HG03060 (cell line): ENCODE data around the gene TMUB2.
"Not testable (repeated sequence)": the region's sequence is repeated elsewhere in the genome, so short reads cannot be mapped to it uniquely, and the experiment has no call there.

ENCODE experiments used
- ATAC-seq: cut with Tn5 transposase; IDR thresholded peaks from one replicate; pipeline ENCODE4 v1.9.1; 2021; ENCODE audit warnings: low read depth, moderate number of reproducible peaks; ENCODE audit not compliant: unreplicated experiment

The TMUB2 gene

DNA sequence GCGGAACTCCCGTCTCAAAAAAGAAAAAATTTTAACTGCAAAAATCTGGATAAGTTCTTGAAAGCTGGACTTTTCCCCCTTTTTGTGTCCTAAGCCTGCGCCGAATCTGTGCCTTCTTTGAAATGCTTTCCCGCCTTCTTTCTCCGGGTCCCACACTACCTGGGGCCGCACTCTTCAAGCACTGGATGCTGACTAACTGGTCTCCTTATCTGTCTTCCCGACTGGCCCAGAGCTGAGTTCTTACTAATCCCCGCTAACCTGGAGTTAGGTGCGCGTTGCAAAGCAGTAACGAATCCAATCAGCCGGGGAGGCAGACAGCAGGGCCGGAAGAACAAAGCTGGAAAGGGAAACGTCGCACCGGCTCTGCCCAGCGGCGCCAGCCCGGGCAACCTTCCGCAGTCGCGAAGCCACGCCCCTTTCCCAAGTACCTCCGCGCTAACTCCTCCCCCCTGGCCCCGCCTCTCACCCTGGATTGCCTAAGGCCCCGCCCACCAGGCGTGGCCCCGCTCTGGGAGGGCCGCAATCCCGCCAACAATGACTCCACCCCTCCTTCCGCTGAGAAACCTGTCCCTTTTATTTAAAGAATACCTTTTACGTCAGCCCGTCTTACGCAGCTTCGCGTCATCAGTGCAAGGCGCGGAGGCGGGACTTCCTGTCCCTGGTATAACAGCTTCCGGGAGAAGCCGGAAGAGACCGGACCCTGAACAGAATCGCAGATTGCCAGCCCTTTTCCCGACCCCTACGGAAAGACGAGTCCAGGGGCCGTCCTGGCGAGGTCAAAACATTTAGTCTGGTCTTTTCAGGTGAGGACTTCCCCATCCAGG is at the start of gene TMUB2:
Gene TMUB2 (plus strand): TSS at position 666 of the 824 bp plus-strand sequence. CDS start 737 bp downstream, outside the sequence.
- ATAC-seq: peak; percentile 85

- ATAC-seq: no peak
Measured at GRCh38 chr17:44137891-44138709, 48.7 kb upstream of the TMUB2 start.

GRCh38 chr17:44143921-44144320 is 42.9 kb upstream of the TMUB2 start:
- ATAC-seq: not testable (repeated sequence)

DNA sequence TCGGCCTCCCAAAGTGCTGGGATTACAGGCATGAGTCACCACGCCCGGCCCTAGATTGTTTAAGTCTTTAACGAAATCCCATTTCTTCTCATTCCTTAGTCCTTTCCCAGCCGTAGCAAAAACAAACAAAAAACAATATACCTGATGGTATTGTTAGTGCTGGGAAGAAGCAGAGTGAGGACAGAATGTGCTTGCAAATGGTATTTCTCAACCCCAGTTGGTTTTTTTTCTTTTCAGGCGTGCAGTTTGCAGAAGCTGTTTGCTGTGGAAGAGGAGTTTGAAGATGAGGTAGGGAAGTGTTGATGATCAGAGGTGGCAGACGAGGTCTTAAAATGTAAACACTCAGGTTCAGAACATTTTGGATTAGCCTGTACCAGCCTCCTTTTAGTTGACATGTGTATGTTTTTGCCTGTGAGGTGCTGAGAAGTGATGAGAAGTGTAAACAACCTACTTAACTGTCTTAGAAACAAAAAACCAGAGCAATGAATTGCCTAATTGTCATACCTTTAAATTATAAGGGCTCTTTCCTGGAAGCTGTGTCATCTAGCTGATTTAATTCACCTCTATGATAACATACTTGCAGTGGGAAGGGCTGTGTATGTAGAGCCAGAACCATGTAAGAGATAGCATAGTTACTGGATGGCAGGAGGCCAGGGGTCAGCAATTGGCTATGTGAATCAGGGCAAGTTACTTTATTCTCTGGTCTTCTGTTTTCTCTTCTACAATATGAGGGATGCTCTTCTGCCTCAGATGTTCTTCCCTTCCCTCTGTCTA is 41.6 kb upstream of the TMUB2 start:
- no peak for ATAC-seq

- ATAC-seq: no peak
Measured at GRCh38 chr17:44146375-44147346, 40.1 kb upstream of the TMUB2 start.

DNA sequence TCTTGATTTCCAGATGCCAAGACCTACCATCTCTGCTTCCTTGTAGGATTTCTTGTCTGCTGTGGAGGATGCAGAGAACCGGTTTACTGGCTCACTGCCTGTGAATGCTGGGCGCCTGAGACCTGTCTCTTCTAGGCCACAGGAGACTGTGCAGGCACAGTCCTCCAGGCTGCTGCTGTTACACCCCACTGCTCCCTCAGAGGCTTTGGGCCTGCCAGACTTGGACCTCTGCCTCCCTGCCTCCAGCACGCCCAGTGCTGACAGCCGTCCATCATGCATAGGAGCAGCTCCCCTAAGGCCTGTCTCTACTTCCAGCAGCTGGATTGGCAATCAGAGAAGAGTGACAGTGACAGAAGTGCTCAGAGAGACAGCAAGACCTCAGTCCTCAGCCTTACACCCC is 39.0 kb upstream of the TMUB2 start:
- no peak for ATAC-seq

DNA sequence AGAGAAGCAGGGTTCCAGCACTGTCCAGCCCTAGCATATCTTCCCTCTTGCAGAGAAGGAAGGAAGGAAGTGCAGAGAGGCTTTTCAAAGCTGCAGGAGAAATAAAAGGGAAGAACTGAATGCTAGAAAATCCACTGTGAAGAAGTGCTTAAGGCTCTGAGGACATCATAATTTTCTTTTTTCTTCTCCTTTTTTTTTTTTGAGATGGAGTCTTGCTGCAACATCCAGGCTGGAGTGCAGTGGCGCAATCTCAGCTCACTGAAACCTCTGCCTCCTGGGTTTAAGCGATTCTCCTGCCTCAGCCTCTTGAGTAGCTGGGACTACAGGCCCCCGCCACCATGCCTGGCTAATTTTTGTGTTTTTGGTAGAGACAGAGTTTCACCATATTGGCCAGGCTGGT is 37.7 kb upstream of the TMUB2 start:
- ATAC-seq: not testable (repeated sequence)

DNA sequence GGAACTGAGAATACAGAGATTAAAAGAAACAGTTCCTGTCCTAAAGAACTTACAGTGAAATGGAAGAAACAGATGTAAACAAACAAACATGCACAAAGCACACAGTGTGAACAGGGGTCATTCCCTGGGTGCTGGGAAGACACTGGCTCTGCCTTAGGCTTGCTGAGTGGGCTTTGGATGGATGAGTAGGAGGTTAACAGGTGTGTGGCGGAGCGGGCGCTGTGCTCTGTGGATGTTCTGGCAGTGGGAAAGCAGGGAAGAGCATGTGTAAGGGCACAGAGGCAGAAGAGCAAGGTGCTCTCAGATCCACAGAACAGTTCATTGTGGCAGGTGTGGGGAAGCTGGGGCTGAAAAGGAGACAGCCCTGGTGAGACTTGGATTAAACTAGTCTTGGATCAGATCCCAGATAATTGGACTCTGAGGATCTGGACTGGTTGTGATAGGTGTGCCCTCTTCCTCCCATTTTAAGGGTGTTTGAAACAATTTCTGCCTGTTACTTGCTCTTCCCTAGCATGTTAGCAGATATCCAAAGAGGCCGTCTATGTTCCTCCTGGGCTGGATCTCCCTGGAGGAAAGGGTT is 36.9 kb upstream of the TMUB2 start:
- ATAC-seq: no peak

DNA sequence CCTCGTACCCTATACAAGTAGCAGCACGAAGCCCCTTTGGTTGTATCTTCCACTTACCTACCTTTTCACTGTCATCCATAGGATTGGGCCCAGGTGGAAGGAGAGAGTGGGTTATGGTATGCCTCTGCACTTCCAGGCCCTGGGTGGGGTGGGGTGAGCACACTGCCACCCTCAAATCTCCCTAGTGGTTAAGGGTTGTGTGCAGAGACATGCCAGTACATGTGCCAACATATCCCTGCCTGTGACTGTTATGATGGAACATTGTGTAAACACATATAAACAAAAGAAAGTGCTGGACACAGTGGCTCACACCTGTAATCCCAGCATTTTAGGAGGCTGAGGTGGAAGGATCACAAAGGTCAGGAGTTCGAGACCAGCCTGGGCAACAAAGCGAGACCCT is 33.9 kb upstream of the TMUB2 start:
- ATAC-seq: no peak

- ATAC-seq: no peak
Measured at GRCh38 chr17:44155488-44155887, 31.3 kb upstream of the TMUB2 start.

DNA sequence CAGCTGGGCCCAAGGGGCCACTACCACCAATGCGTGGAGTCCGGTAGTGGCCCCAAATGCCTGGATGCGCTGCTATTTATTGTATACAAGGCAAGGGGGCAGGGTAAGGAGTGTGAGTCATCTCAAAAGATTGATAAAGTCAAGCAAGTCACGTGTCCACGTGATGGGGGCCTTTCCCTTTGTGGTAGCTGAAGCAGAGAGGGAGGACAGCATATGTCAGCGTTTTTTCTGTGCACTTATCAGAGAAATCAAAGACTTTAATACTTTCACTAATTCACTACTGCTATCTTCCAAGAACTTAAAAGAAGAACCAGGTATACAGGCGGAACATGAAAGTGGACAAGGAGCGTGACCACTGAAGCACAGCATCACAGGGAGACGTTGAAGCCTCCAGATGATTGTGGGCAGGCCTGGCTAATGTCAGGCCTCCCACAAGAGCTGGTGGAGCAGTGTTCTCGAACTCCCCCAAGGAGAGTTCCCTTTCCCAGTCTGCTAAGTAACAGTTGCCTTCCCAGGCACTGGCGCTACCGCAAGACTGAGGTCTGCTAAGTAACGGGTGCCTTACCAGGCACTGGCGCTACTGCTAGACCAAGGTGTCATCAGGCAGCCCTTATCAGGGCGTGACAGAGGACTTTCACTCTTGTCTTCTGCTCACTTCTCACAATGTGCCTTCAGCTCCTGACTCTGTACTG is 27.1 kb upstream of the TMUB2 start:
- no peak for ATAC-seq

- ATAC-seq: no peak
Measured at GRCh38 chr17:44164476-44164875, 22.3 kb upstream of the TMUB2 start.

DNA sequence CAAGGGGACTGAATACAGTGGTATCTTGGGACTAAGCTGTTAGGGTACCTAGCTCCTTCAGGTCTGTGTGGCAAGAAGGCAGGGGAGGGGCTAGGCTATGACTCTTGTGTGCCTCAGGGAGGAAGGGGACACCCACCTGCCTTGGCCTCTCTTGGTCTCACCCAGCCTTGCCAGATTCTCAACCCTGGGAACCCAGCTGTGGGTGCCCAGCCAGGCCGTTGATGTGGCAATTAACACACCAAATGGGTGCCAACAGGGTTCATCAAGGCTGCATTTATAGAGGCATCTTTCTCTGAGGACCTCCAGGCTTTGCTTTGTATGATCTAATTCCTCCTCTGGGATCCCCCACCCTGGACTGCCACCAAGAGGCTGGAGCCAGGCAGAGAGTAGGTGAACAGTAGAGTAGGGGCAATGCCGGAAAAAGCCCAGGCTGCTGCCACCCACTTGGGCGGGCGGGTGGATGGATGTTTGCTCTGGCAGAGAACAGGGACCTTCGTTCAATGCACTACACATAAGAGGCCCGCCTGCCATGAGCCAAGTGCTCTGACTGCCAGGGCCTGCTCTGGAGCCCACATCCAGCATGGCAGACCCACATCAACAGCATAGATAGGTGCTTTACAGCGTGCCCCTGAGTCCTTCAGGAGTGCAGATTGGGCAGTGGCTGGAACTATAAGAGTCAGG is 19.5 kb upstream of the TMUB2 start:
- ATAC-seq: no peak

GRCh38 chr17:44170135-44170498 is 16.7 kb upstream of the TMUB2 start:
- ATAC-seq: no peak

GRCh38 chr17:44170499-44171201 is 16.1 kb upstream of the TMUB2 start, which contains the start of gene ASB16:
Gene ASB16 (plus strand): TSS chr17:44170704. CDS start chr17:44170790, 86 bp downstream.
- no peak for ATAC-seq

DNA sequence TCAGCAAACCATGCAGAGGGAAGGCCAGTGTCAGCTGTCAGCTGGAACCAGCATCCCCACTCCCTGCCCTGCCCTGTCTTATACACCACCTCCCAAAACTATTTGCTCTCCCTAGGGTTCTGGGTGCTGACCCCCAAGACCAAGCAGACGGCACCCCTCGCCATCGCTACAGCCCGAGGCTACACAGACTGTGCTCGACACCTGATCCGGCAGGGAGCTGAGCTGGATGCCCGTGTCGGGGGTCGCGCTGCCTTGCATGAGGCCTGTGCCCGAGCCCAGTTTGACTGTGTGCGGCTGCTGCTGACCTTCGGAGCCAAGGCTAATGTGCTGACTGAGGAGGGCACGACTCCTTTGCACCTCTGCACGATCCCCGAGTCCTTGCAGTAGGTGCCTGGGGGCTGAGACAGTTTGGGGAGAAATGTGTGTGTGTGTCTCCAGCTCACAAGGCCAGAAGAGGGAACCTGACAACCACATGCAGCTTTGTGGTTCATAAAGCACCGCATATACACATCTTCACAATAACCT is 14.8 kb upstream of the TMUB2 start:
- no peak for ATAC-seq

GRCh38 chr17:44174427-44174826 is 12.3 kb upstream of the TMUB2 start:
- no peak for ATAC-seq
